GM19351 (cell line): ENCODE results near the gene HMGA1.
"Not testable (repeated sequence)": the region's sequence is repeated elsewhere in the genome, so short reads cannot be mapped to it uniquely, and the experiment has no call there.

Source experiments
- ATAC-seq: cut with Tn5 transposase; IDR thresholded peaks from one replicate; pipeline ENCODE4 v1.9.1; 2021; ENCODE audit warnings: mild to moderate bottlenecking, moderate library complexity; ENCODE audit not compliant: unreplicated experiment

The HMGA1 gene

GRCh38 chr6:34259529-34260069 is 22.9 kb downstream of the HMGA1 start:
- ATAC-seq = no peak

DNA sequence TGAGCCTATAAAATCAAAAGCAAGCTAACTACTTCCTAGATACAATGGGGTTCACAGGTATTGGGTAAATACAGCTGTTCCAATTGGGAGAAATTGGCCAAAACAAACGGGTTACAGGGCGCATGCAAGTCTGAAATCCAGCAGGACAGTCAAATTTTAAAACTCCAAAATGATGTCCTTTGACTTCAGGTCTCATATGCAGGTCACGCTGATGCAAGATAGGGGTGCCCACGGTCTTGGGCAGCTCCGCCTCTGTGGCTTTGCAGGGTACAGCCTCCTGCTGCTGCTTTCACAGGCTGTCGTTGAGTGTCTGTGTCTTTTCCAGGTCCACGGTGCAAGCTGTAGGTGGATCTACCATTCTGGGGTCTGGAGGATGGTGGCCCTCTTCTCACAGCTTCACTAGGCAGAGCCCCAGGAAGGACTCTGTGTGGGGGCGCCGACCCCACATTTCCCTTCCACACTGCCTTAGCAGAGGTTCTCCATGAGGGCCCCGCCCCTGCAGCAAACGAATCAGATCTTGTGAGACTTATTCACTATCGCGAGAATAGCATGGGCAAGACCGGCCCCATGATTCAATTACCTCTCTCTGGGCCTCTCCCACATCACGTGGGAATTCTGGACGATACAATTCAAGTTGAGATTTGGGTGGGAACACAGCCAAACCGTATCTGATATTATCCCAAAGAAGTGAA is 24.0 kb downstream of the HMGA1 start:
- no peak for ATAC-seq

DNA sequence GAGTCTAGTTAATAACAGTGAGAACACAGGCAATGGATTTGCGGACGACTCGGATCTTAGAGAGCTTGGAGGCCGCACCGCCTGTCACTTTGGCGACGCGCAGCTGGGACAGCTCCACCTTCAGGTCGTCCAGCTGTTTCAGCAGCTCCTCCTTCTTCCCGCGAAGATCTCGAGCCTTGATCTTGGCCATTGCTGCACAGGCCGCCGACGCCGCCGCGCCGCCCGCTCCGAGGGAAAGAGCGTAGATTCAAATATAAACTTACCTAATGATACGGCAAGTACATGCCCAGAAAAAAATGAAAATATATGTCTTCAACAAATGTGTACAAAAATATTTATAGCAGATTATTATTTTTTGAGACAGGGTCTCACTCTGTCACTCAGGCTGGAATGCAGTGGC is 26.8 kb downstream of the HMGA1 start:
- ATAC-seq = not testable (repeated sequence)

DNA sequence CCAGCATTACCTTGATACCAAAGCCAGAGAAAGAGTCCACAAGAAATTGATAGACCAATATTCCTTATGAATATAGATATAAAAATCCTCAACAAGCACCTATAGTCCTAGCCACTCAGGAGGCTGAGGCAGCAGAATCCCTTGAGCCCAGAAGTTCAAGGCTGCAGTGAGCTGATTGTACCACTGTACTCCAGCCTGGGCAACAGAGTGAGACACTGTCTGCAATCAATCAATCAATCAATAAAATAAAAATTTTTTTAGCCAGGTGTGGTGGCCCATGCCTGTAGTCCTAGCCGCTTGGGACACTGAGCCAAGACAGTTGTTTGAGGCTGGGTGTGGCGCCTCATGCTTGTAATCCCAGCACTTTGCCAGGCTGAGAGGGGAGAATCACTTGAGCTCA is 31.1 kb downstream of the HMGA1 start:
- ATAC-seq = no peak

DNA sequence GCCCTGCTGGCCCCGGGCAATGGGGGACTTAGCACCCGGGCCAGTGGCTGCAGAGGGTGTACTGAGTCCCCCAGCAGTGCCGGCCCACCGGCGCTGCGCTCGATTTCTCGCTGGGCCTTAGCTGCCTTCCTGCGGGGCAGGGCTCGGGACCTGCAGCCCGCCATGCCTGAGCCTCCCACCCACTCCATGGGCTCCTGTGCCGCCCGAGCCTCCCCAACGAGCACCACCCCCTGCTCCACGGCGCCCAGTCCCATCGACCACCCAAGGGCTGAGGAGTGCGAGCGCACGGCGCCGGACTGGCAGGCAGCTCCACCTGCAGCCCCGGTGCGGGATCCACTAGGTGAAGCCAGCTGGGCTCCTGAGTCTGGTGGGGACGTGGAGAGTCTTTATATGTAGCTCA is 32.5 kb downstream of the HMGA1 start:
- ATAC-seq = not testable (repeated sequence)

DNA sequence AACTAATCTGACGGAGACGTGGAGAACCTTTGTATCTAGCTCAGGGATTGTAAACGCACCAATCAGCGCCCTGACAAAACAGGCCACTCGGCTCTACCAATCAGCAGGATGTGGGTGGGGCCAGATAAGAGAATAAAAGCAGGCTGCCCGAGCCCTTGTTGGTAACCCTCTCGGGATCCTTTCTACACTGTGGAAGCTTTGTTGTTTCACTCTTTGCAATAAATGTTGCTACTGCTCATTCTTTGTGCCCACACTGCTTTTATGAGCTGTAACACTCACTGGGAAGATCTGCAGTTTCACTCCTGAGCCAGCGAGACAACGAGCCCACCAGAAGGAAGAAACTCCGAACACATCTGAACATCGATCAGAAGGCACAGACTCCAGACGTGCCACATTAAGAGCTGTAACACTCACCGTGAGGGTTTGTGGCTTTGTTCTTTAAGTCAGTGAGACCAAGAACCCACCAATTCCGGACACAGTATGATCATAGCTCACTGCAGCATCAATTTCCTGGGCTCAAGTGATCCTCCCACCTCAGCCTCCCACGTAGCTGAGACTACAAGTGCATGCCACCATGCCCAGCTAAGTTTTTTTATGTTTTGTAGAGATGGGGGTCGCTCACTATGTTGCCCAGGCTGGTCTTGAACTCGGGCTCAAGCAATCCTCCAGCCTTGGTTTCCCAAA is 33.1 kb downstream of the HMGA1 start:
- ATAC-seq = not testable (repeated sequence)

- no peak for ATAC-seq
These were observed 35.6 kb downstream of the HMGA1 start for GRCh38 chr6:34272013-34272926.

DNA sequence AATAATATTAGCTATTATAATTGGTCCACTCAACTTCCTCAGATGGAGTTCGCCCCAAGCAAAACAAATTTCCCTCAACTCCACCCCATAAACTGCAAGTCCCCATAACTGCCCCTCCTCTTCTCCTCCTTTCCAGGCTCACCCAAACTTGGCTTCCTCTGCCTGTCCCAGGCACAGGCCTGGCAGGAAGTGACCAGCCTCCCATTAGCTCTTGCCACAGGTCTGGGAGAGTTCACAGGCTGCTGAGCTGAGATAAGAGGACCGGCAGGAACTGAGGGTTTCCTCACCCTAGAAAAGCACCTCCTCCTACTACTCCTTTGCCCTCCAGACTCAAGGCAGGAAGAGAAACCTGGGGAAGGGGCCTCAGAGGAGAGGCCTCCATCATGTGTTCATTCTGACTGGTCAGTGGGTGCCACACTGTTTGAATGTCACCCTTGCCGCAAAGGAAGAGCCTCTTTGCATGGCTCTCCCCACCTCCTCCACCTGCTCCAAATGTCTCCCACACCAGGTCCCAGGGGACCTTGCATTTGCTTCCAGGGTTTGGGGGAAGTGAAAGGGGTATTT is 36.7 kb downstream of the HMGA1 start:
- no peak for ATAC-seq

DNA sequence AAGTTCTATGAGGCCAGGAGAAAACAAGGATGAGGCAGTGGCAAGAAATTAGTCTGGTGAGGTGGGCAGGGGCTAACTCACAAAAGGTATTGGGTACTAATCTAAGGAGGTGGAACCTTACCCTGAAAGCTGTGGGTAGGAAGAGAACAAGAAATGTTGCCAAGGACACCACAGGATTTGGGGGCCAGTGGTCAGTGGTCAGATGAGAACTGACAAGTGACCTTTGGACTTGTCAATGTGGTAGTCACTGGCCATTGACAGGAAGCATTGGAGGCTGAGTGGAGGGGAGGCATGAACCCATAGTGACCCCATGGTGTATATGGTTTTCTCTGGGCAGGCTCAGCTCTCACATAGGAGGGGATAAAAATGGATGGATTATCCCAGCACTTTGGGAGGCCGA is 37.5 kb downstream of the HMGA1 start:
- ATAC-seq = no peak

GRCh38 chr6:34275128-34275804 is 38.6 kb downstream of the HMGA1 start:
- no peak for ATAC-seq

- no peak for ATAC-seq
These were observed 39.5 kb downstream of the HMGA1 start for GRCh38 chr6:34276191-34276590.

DNA sequence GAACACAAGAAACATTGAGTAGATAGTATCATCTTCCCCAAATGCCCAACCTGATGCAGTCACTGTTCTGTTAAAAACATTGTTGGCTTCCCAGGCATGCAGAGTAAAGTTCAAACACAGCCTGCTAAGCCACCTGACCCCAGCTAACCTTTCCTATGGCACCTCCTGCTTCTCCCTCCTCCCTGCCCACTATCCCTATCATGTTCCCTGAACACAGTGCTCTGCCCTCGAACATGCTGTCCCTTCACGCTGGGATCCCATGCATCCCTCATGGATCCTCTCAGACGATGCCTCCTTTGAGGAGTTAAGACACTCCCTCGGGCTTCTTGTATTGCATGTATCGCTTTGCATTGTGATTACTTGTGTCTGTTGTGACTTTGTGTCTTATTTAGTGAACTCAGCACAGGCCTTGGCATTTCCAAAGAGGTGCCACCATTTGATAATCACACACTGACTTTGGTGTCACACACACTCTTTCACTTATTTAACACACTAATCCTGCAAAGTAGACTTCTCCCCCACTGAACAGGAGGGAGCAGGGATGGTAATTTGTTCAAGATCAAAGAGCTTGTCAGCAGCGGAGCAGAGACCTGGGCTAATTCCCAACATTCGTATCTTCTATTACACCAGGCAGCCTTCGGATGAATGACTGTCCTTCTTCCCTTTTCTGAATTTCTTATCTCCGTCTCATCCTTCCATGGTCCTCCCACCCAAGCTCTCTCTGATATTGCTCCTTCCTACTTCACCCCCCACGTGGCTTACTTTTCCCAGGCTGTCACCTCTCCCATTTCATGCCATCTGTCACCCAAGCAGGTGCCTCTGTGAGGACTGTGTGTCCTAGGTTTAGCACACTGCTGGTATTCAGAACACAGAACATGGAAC is 40.4 kb downstream of the HMGA1 start:
- no peak for ATAC-seq

DNA sequence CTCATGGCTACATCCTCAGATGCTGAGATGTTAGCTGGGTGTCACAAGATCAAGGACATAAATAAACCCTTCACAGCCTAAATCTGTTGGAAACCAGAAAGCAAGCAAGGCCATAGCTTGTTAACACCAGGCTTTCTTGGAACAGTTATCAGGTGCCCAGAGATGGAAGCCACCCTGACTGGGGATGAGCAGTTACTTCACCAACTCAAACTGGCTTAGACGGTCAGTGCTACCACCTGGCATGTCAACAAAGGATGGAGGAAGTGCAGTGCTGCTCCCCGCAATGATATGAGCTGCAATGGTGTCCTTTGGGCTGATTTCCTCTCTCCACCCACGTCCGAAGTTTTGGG is 41.1 kb downstream of the HMGA1 start:
- ATAC-seq = no peak

DNA sequence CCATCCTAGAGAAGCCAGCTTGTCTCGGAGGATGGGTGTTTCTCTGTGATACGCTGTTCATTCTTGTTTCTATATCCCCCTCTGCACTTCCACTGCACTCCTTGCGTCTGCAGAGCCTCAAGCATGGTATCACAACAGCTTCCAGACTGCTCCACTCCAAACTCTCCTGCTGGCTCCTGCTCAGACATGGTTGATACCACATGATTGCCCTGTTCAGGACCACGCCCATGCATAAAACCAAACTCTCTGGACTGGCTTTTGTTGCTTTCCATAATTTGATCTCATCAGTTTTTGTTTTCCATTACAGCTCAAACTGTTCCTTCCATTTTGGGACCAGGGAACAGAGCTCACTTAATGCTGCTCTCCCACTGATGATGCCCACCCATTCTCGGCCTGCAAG is 42.2 kb downstream of the HMGA1 start:
- ATAC-seq = no peak

DNA sequence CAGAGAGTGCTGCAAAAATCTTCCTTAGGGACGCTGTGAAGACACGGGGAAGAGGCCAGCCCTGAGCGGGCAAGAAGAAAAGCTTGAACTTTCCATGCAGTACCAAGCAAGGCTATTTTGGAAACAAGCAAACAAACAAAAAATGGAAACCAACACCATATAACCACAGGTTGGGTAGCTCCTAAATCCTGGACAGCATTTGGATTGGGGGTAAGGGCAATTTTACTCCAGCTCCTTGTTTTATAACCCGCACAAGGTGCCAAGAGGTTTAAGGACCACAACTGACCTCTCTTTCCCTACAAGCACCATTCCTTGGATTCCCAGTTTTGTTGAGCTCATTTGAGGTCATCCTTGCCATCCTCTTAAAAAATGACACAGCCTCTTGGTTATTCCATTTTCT is 43.5 kb downstream of the HMGA1 start:
- no peak for ATAC-seq

DNA sequence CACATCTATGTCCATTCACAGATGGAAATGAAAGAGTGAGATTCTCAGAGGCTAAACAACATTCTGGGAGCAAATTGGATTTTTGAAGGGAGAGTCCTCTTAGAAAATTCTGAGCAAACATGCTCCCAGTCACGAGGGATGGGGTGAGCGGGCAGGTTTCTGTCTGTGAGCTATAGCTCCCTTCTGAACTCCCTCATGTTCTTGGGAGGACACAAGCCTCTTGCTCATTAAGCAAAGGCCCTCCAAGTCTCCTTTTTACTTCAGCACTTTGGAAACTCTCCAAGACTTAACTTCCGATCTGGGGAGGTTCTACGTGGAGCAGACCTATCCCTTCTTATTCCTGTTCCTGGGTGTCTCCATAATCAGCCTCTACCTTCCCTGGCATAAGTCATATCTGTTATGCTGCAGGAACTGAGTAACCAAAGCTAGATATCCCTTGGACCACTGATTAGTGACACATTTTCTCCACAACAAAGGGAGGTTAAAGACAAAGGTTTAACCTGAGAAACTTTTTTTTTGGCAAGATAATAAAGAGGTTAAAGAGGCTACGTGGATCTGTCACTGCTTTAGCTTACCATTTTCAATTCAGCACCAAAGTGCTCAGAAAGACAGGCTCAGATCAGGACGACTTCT is 45.1 kb downstream of the HMGA1 start:
- ATAC-seq = no peak

- no peak for ATAC-seq
These were observed 48.1 kb downstream of the HMGA1 start for GRCh38 chr6:34284563-34285447.
